ENCODE results near the gene SLC1A7. TPM values are rescaled to one million over a fixed set of nuclear protein-coding genes. Genes with fewer than 3 reads are reported as not detected.

The SLC1A7 gene
- total RNA-seq, 1 donor from 2014 or later: 0.29 TPM

- no peak for DNase-seq (ENCODE audit: low read depth)
These were observed 79.5 kb downstream of the SLC1A7 start for GRCh38 chr1:53062708-53063591.

- DNase-seq (ENCODE audit: low read depth): peak; percentile 31
These were observed 80.4 kb downstream of the SLC1A7 start, which contains the start of gene PODN for GRCh38 chr1:53061859-53062707. PODN (plus strand) TSS chr1:53062213; CDS start chr1:53069856, 7,643 bp downstream.

GRCh38 chr1:53061123-53061858, 81.1 kb downstream of the SLC1A7 start:
- no peak for DNase-seq (ENCODE audit: low read depth)

GRCh38 chr1:53060579-53060978, 81.9 kb downstream of the SLC1A7 start:
- no peak for DNase-seq (ENCODE audit: low read depth)

GRCh38 chr1:53057127-53057526, 85.3 kb downstream of the SLC1A7 start:
- no peak for DNase-seq (ENCODE audit: low read depth)

GRCh38 chr1:53051676-53052075, 90.8 kb downstream of the SLC1A7 start:
- no peak for DNase-seq (ENCODE audit: low read depth)

- no peak for DNase-seq (ENCODE audit: low read depth)
These were observed 92.1 kb downstream of the SLC1A7 start for GRCh38 chr1:53050310-53050709.

GRCh38 chr1:53049574-53049967, 92.9 kb downstream of the SLC1A7 start:
- no peak for DNase-seq (ENCODE audit: low read depth)

- DNase-seq (ENCODE audit: low read depth): peak; percentile 63
These were observed 93.4 kb downstream of the SLC1A7 start for GRCh38 chr1:53048960-53049573.

- DNase-seq (ENCODE audit: low read depth): no peak
These were observed 94.4 kb downstream of the SLC1A7 start for GRCh38 chr1:53047737-53048736.

GRCh38 chr1:53046930-53047329, 95.5 kb downstream of the SLC1A7 start:
- no peak for DNase-seq (ENCODE audit: low read depth)

GRCh38 chr1:53044926-53045325, 97.5 kb downstream of the SLC1A7 start:
- no peak for DNase-seq (ENCODE audit: low read depth)

GRCh38 chr1:53043271-53043670, 99.2 kb downstream of the SLC1A7 start:
- DNase-seq (ENCODE audit: low read depth): no peak

- no peak for DNase-seq (ENCODE audit: low read depth)
These were observed 103.9 kb downstream of the SLC1A7 start for GRCh38 chr1:53038566-53038965.

Other genes starting within 250 kb of the SLC1A7 start
- gene ECHDC2, start 220.9 kb downstream of the SLC1A7 start, total RNA-seq: 0.08 TPM in 1 of 2 replicates, not detected in the other
- 119 and 138 TPM in 2 replicates for gene SCP2, start 215.4 kb downstream of the SLC1A7 start, total RNA-seq
- 0.48 and 2.1 TPM in 2 replicates for gene PODN, start 80.4 kb downstream of the SLC1A7 start, total RNA-seq
- 16.7 and 18.3 TPM in 2 replicates for gene CPT2, start 54.2 kb upstream of the SLC1A7 start, total RNA-seq
- 54.2 and 56.9 TPM in 2 replicates for gene CZIB, start 78.0 kb upstream of the SLC1A7 start, total RNA-seq
- 21.7 and 29.3 TPM in 2 replicates for gene MAGOH, start 95.9 kb upstream of the SLC1A7 start, total RNA-seq
- gene LRP8, start 185.4 kb upstream of the SLC1A7 start, total RNA-seq: 11.4 and 38.0 TPM in 2 replicates